KMS-11 (cell line): ENCODE measurements around the gene SETBP1.

Experiments
- H2AFZ ChIP-seq: fragments of 200-600 bp; sonication (generic); 2 replicates; pipeline ENCODE4 v1.6.1; 2016; ENCODE audit warnings: antibody characterized with exemption, mixed run types, low read depth
- H3K27ac ChIP-seq: fragments of 200-600 bp; sonication (generic); 2 replicates; pipeline ENCODE4 v1.6.1; 2016; ENCODE audit warnings: mild to moderate bottlenecking, mixed run types
- H3K27me3 ChIP-seq: fragments of 200-600 bp; sonication (generic); 2 replicates; pipeline ENCODE4 v1.6.1; 2017; ENCODE audit warnings: mild to moderate bottlenecking, low read depth, mixed run types, moderate library complexity; ENCODE audit not compliant: insufficient read depth
- H3K36me3 ChIP-seq: fragments of 200-600 bp; sonication (generic); 2 replicates; pipeline ENCODE4 v1.6.1; 2017; ENCODE audit warnings: mild to moderate bottlenecking, mixed run types; ENCODE audit not compliant: insufficient read depth
- H3K4me1 ChIP-seq: fragments of 200-600 bp; sonication (generic); 2 replicates; pipeline ENCODE4 v1.6.1; 2016; ENCODE audit warnings: mild to moderate bottlenecking, low read depth, mixed run types; ENCODE audit not compliant: poor library complexity, severe bottlenecking
- H3K4me2 ChIP-seq: fragments of 200-600 bp; sonication (generic); 2 replicates; pipeline ENCODE4 v1.7.0; 2016; ENCODE audit warnings: mild to moderate bottlenecking, mixed run types
- H3K4me3 ChIP-seq: fragments of 200-600 bp; sonication (generic); IDR thresholded peaks from 2 replicates; pipeline ENCODE4 v1.6.1; 2017; ENCODE audit warnings: low read depth, low read length, mixed read lengths; ENCODE audit not compliant: insufficient read depth
- H3K79me2 ChIP-seq: fragments of 200-600 bp; sonication (generic); 2 replicates; pipeline ENCODE4 v1.6.1; 2016; ENCODE audit warnings: low read depth, mixed run types; ENCODE audit not compliant: insufficient read depth
- H3K9ac ChIP-seq: fragments of 200-600 bp; sonication (generic); 2 replicates; pipeline ENCODE4 v1.6.1; 2016; ENCODE audit warnings: mild to moderate bottlenecking, mixed run types
- H4K20me1 ChIP-seq: fragments of 200-600 bp; sonication (generic); 2 replicates; pipeline ENCODE4 v1.6.1; 2016; ENCODE audit warnings: mild to moderate bottlenecking, mixed run types; ENCODE audit not compliant: insufficient read depth
- CTCF ChIP-seq: fragments of 200-600 bp; sonication (generic); conservative IDR thresholded peaks from 2 replicates; pipeline ENCODE4 v1.6.1; 2017; ENCODE audit warnings: low read depth, mild to moderate bottlenecking, antibody characterized with exemption, low read length, moderate library complexity, mixed read lengths

SETBP1 gene

GRCh38 chr18:45057955-45058600, 377.4 kb downstream of the SETBP1 start:
- Histone ChIP-seq H4K20me1 (no peaks in the 10 kb centered on the region), H3K79me2 (no peaks in the 10 kb centered on the region), H3K36me3 (no peaks in the 10 kb centered on the region; the same call in 1 of the 2 replicates), H3K4me3 (no peak overlapping the region), H3K27me3 (no peaks in the 10 kb centered on the region), H3K4me1 (no peaks in the 10 kb centered on the region), H2AFZ (no peak overlapping the region), H3K4me2 (no peak overlapping the region), H3K27ac (no peak overlapping the region), H3K9ac (no peak overlapping the region)
- TF ChIP-seq CTCF = no peak

GRCh38 chr18:45059695-45060094, 379.0 kb downstream of the SETBP1 start:
- no peak overlapping the region for H3K9ac ChIP-seq
- no peaks in the 10 kb centered on the region for H3K27me3 ChIP-seq
- H3K27ac ChIP-seq = no peak overlapping the region
- H3K4me2 ChIP-seq = no peak overlapping the region
- no peaks in the 10 kb centered on the region for H4K20me1 ChIP-seq
- H3K4me3 ChIP-seq = no peak overlapping the region
- H3K36me3 ChIP-seq = no peaks in the 10 kb centered on the region; the same call in 1 of the 2 replicates
- no peaks in the 10 kb centered on the region for H3K79me2 ChIP-seq
- no peaks in the 10 kb centered on the region for H3K4me1 ChIP-seq
- H2AFZ ChIP-seq = no peak overlapping the region
- no peak for TF ChIP-seq CTCF

- H3K27ac ChIP-seq = no peak overlapping the region
- no peaks in the 10 kb centered on the region for H4K20me1 ChIP-seq
- H2AFZ ChIP-seq = no peak overlapping the region
- no peaks in the 10 kb centered on the region for H3K27me3 ChIP-seq
- no peaks in the 10 kb centered on the region for H3K4me1 ChIP-seq
- no peaks in the 10 kb centered on the region for H3K79me2 ChIP-seq
- no peak overlapping the region for H3K4me2 ChIP-seq
- TF ChIP-seq CTCF = no peak
- H3K36me3 ChIP-seq = no peaks in the 10 kb centered on the region; the same call in 1 of the 2 replicates
- no peak overlapping the region for H3K9ac ChIP-seq
- no peak overlapping the region for H3K4me3 ChIP-seq
Measured at GRCh38 chr18:45060102-45060501, 379.4 kb downstream of the SETBP1 start.

GRCh38 chr18:45061359-45061758, 380.7 kb downstream of the SETBP1 start:
- Histone ChIP-seq H2AFZ (no peak overlapping the region), H3K36me3 (no peaks in the 10 kb centered on the region; the same call in 1 of the 2 replicates), H4K20me1 (no peaks in the 10 kb centered on the region), H3K79me2 (no peaks in the 10 kb centered on the region), H3K4me3 (no peak overlapping the region), H3K27ac (no peak overlapping the region), H3K9ac (no peak overlapping the region), H3K4me2 (no peak overlapping the region), H3K27me3 (no peaks in the 10 kb centered on the region), H3K4me1 (no peaks in the 10 kb centered on the region)
- no peak for TF ChIP-seq CTCF
